Neural cell (in vitro differentiated cells): ENCODE data around the gene FILIP1L.

Source experiments
- EP300 ChIP-seq: fragments of 450-650 bp; conservative IDR thresholded peaks from 2 replicates; pipeline ENCODE4 v1.6.1; 2014; ENCODE audit warnings: antibody characterized with exemption, mild to moderate bottlenecking, moderate library complexity; ENCODE audit not compliant: poor library complexity, severe bottlenecking
- EZH2 ChIP-seq: fragments of 200-600, 300-800 bp; shearing (Covaris generic), sonication (generic); IDR thresholded peaks from 2 replicates; pipeline ENCODE4 v1.6.1; 2014; ENCODE audit warnings: antibody characterized with exemption, low read length, borderline replicate concordance, mild to moderate bottlenecking; ENCODE audit not compliant: insufficient read depth, poor library complexity, severe bottlenecking
- MXI1 ChIP-seq: fragments of 450-650 bp; conservative IDR thresholded peaks from 2 replicates; pipeline ENCODE4 v1.6.1; 2014; ENCODE audit warnings: antibody characterized with exemption, mild to moderate bottlenecking; ENCODE audit not compliant: poor library complexity, severe bottlenecking
- POLR2AphosphoS5 ChIP-seq: IDR thresholded peaks from 2 replicates; pipeline ENCODE4 v1.6.1; 2012
- RAD21 ChIP-seq: fragments of 450-650 bp; conservative IDR thresholded peaks from 2 replicates; pipeline ENCODE4 v1.6.1; 2014; ENCODE audit warnings: antibody characterized with exemption, mild to moderate bottlenecking, moderate library complexity
- SMC3 ChIP-seq: fragments of 450-650 bp; conservative IDR thresholded peaks from 2 replicates; pipeline ENCODE4 v1.6.1; 2014; ENCODE audit warnings: antibody characterized with exemption, mild to moderate bottlenecking, moderate library complexity; ENCODE audit not compliant: poor library complexity
- TAF1 ChIP-seq: IDR thresholded peaks from 2 replicates; pipeline ENCODE4 v1.6.1; 2012; ENCODE audit warnings: low read depth
- TF ChIP-seq, protein P1 (sequence below): fragments of 450-650 bp; IDR thresholded peaks from 2 replicates; pipeline ENCODE4 v1.5.1; 2014; ENCODE audit warnings: antibody characterized with exemption, mild to moderate bottlenecking, moderate library complexity; ENCODE audit not compliant: poor library complexity, severe bottlenecking
- TF ChIP-seq, protein P2 (sequence below): IDR thresholded peaks from 2 replicates; pipeline ENCODE4 v1.6.1; 2012; ENCODE audit warnings: borderline replicate concordance

DNA sequence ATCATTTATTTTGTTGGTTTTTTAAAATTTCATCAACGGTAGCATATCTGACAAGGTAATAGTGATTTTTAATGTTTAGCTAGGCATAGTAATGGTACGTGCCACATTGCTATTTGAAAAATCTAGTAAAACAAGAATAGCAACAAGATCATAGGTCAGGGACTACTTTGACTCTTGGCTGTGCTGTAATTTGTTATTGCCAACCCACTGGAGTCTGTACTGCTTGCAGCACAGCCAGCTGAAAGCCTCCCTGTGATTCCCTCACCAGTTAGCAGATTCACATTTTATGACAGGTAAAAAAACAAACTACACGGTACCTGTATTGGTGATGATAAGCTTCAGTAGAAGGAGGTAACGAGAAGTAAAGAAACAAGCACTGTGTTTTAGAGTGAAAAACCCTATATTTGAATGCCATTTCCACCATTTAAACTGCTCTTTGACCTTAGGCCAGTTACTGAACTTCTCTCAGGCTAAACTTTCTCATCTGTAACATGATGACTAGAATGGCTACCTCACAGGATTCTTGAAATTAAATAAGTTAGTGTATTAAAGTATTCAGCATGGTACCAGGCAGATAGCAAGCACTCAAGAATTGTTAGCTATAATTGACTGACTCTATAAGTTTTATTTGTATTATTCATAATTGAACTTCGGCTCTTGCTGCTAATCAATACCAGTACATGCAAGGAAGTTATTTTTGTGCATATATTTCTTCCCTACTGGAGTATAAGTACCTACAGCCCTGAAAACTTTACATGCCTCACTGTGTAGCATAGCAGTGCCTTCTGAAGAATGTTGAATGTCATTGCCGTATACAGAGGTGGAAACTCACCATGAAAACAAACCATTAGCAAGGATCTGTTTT lies 16.1 kb downstream of the FILIP1L start:
- TF ChIP-seq, protein P1, sequence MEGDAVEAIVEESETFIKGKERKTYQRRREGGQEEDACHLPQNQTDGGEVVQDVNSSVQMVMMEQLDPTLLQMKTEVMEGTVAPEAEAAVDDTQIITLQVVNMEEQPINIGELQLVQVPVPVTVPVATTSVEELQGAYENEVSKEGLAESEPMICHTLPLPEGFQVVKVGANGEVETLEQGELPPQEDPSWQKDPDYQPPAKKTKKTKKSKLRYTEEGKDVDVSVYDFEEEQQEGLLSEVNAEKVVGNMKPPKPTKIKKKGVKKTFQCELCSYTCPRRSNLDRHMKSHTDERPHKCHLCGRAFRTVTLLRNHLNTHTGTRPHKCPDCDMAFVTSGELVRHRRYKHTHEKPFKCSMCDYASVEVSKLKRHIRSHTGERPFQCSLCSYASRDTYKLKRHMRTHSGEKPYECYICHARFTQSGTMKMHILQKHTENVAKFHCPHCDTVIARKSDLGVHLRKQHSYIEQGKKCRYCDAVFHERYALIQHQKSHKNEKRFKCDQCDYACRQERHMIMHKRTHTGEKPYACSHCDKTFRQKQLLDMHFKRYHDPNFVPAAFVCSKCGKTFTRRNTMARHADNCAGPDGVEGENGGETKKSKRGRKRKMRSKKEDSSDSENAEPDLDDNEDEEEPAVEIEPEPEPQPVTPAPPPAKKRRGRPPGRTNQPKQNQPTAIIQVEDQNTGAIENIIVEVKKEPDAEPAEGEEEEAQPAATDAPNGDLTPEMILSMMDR = no peak
- TF ChIP-seq EZH2 (no peak), POLR2AphosphoS5 (no peak), EP300 (no peak), RAD21 (no peak), TAF1 (no peak), MXI1 (no peak), SMC3 (no peak)
- TF ChIP-seq, protein P2, sequence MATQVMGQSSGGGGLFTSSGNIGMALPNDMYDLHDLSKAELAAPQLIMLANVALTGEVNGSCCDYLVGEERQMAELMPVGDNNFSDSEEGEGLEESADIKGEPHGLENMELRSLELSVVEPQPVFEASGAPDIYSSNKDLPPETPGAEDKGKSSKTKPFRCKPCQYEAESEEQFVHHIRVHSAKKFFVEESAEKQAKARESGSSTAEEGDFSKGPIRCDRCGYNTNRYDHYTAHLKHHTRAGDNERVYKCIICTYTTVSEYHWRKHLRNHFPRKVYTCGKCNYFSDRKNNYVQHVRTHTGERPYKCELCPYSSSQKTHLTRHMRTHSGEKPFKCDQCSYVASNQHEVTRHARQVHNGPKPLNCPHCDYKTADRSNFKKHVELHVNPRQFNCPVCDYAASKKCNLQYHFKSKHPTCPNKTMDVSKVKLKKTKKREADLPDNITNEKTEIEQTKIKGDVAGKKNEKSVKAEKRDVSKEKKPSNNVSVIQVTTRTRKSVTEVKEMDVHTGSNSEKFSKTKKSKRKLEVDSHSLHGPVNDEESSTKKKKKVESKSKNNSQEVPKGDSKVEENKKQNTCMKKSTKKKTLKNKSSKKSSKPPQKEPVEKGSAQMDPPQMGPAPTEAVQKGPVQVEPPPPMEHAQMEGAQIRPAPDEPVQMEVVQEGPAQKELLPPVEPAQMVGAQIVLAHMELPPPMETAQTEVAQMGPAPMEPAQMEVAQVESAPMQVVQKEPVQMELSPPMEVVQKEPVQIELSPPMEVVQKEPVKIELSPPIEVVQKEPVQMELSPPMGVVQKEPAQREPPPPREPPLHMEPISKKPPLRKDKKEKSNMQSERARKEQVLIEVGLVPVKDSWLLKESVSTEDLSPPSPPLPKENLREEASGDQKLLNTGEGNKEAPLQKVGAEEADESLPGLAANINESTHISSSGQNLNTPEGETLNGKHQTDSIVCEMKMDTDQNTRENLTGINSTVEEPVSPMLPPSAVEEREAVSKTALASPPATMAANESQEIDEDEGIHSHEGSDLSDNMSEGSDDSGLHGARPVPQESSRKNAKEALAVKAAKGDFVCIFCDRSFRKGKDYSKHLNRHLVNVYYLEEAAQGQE = no peak
